Measurements from ENCODE around the gene DLX5.
A peak's percentile ranks its signal among the peaks of the same experiment; 100 is the strongest.
"Not testable (repeated sequence)": the region's sequence is repeated elsewhere in the genome, so short reads cannot be mapped to it uniquely, and the experiment has no call there.

DLX5 gene

DNA sequence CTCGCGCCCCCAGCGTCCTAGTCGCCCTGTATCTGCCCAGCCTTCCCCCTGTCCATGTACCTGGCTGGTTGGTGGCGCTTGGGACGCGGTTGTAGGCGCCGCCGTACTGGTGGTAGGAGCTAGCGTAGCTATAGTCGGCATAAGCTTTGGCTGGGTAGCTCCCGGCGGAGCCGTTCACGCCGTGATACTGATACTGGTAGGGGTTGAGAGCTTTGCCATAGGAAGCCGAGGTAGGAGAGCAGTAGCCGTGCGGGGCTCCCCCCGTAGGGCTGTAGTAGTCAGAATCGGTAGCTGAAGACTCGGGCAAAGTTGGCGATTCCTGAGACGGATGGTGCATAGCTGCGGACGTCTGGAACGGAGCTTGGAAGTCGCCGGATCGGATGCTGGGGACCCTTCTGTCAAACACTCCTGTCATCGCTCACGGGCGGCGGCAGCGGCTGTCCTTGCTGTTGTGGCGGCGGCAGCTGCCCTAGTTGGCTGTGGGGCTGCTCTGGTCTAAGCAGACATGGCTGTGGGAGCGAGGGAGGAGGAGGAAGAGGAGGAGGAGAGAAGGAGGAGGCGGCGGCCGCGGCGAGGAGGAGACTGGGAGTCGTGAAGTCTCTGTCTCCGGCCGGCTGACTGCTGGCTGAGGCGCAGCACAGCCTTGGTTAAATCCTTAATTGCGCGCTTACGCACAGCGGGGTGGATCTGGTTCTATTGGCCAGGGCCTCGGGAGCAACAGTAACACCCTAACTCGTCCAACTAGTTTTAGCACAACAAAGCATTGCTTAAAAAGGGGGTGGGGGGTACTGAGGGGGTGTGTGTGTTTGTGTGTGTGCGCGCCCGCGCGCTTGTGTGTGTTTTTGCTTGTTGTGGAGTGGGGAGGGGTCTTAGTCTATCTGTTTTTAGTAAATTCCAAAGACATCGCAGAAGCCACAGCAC is at the start of gene DLX5:
TSS of gene DLX5 (minus strand) at position 623 of the 921 bp plus-strand sequence. CDS start at position 415, 208 bp downstream.
- DNase-seq (ENCODE audit: low read depth): no peak

DNA sequence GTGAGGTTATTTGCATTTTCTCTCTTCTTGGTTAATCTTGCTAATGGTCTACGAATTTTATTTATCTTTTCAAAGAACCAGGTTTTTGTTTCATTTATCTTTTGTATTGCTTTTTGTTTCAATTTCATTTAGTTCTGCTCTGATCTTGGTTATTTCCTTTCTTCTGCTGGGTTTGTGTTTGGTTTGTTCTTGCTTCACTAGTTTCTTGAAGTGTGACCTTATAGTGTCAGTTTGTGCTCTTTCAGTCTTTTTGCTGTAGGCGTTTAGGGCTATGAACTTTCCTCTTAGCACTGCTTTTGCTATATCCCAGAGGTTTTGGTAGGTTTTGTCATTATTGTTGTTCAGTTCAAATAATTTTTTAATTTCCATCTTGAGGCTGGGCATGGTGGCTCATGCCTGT is 47.4 kb upstream of the DLX5 start:
- DNase-seq (ENCODE audit: low read depth): not testable (repeated sequence)

DNA sequence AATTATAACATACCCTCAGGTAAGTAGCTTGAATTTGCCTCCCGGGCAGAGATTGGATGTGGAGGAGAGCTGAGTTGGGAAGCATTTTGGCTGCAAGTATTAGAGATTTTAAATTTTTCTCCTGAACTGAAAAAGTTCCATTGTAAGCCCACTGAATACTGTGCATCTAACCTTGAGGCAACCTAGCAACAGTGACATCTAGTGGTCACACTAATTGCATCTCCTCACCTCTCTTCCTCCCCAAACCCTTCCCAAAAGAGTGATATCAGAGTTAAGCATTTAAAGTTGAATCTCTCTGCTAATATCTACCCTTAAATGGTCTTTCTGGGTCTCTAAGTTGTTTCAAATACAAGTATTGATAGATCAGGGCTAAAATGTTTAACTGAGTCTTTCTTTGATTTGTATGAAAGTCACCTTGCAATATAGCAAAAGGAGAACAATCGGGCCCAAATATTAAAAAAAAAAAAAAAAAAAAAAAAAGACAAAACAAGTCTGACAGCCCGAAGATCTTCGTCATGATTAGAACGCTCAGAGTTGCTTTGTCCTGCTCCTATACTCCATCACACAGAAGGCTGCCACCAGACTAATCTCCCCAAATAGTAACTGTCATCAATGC is 40.4 kb upstream of the DLX5 start:
- peak; percentile 52 for DNase-seq (ENCODE audit: low read depth)

DNA sequence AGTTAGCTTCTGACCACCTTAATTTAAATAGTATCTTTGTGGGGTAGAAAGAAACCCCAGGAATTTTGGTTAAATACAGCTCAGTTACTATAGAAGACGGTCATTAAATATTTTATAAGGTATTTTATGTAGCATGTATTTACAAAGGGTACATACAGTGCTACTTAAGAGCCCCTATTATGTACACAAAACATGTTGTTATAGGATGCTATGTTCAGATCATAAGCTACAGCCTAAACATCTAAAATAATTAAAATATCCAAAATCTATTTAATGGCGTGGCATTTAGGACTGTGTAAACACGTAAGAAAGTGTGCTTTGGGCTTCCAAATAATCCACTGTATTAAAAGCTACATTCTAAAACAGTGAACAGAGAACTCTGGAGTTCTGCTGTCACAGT is 39.4 kb upstream of the DLX5 start:
- DNase-seq (ENCODE audit: low read depth): no peak

DNA sequence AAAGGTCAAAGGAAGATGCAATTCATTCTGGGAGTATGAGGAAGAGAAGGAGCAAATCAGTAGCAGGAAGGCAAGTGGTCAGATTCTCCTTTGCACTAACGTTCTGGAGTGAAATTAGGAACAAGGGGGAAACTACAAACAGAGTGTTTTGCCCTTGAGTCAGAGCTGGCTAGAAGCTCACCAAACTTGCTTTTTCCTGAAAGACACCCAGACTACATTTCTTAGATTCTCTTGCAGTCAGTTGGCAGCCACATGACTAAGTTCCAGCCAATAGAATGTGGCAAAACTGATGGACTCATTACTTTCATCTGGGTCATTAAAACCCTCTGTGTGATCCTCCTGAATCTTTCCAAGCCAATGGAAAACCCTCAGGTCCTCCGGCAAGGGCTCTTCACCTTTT is 18.6 kb upstream of the DLX5 start:
- no peak for DNase-seq (ENCODE audit: low read depth)

DNA sequence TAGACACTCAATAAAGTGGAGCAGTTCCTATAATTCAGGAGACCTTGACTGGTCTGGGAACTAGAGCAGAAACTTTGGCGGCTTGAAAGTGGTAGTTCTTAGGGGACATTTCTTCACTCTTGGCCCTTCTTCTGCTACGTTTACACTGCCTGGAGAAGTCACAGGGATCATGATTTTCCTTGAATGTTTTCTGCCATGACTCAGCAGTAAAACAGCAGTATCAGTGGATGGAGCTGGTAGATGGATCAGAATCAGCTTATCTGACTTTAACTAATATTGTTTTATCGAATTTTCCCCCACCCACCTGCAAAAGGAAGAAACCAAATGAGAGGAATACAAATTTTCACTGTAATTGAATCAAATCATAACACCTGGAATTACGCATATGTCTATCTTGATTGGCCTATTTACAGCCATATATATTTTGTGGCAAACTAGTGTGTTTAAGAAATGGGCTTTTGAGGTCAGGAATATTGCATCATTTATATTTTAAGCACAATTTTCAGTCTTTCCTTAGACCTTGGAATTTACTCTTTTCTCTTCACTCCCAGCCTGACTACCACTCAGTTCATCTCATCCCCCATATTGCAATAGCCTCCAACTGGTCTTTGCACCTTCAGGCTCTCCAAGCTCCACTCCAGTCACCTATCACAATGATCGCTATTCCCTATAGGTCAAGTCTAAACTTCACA is 14.9 kb upstream of the DLX5 start:
- no peak for DNase-seq (ENCODE audit: low read depth)

DNA sequence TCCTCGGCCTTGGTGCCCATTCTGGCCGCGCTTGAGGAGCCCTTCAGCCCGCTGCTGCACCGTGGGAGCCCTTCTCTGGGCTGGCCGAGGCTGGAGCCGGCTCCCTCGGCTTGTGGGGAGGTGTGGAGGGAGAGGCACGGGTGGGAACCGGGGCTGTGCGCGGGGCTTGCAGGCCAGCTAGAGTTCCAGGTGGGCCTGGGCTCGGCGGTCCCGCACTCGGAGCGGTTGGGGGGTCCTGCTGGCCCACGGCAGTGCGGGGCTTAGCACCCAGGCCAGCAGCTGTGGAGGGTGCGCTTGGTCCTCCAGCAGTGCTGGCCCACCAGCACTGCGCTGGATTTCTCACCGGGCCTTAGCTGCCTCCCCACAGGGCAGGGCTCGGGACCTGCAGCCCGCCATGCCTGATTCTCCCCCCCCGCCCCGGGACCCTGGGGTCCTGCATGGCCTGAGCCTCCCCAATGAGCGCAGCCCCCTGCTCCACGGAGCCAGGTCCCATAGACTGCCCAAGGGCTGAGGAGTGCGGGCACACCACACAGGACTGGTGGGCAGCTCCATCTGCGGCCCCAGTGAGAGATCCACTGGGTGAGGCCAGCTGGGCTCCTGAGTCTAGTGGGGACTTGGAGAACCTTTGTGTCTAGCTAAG is 9.7 kb upstream of the DLX5 start:
- DNase-seq (ENCODE audit: low read depth): not testable (repeated sequence)

DNA sequence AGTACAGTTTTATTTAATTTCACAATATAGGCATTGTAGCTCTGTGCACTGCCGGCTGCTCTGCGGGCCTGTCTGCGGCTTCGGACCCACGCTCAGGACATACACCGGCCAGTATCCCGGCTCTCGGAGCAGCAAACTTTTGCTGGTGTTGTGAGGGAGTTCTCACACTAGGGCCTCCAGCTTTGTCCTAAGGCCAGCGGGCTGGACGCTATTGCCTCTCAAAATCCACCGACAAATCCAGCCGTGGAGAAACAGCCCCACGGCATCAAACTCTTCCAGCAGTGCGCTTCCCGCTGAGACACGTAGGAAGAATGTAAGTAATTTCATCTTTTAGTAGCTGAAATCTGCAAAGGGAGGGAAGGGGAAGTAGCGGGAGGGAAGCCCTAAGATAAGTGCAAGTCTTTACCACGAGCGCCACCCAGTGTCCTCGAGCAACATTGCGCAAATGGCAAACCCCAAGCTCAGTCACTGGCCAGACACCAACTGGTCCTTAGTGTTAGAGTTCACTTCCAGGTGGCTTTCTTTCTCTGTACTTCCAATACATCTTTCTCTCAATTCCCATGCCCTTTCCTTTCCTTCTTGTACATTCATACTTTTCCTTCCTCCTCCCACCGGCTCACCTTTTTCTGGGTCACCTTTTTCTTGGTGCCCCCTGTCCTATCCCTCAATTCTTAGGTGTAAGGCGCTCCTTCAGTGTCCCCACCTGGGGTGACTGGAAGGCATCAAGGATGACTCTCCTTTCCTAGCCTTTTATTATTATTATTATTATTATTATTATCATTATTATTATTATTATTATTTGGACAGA is 3.0 kb upstream of the DLX5 start:
- DNase-seq (ENCODE audit: low read depth): peak; percentile 83

DNA sequence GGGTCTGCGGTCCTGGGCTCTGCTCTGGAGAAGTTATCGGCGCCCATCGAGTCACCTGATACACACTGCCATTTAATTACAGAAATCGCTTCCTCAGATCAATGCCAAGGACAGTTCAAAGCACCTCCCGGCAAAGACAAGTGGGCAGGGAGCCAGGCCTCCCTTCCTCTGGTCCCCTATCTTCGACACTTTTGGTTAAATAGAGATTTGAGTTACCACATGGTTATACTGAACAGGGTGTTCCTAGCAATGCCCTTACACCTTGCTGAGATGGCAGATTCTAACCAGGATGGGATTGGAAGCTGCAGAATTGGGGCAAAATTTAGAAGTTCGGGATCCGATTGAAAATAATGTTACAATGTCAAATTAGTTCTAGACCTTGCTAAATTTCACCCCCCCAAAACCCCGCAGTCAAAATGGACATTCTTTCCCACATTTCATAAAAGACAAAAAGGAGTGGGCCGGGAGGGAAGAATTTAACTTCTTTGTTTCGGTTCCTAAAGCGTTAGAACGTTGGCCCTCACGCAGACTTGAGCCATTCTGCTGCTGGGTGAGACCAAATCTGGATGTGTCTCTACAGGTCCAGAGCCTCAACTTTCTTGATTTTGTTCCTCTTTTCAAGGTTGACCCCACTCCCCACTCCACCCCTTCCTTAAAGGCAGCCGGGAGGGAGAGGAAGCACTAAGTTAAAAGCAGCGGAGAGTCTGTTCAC is 2.2 kb upstream of the DLX5 start:
- no peak for DNase-seq (ENCODE audit: low read depth)

DNA sequence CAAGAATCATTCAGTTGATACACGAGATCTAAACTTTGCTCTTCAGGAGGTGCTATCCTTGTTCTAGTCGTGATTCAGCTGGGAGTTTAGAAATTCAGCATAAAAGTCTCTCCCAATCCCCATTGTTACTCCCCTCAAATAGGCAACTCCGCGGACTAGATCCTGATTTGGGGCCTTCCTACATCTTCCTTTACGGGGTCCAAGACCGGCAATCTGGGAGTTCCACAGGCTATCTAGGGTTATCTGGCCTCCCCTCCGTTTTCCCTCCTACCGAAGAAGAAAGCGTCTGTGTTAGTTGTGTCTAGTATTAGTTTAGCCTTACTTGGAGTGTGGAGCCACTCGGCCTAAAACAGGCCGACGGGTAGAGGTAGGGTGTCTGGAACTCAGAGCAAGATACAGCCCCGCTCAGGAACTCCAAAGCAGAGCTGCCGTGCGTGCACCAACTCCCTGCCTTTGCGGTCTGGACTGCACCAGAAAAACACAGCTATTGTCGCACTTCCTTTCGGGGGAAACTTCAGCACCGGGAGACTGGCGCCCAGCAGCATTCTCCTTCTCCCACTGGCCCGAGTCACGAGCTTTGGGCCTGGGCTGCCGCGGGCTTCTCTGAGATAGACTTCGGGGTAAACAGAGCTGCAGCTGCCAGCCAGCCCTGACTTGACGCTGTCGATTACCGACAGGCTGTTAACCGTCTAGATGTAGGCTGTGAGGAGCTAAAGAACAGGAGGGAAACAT is 1.5 kb upstream of the DLX5 start:
- DNase-seq (ENCODE audit: low read depth): no peak

DNA sequence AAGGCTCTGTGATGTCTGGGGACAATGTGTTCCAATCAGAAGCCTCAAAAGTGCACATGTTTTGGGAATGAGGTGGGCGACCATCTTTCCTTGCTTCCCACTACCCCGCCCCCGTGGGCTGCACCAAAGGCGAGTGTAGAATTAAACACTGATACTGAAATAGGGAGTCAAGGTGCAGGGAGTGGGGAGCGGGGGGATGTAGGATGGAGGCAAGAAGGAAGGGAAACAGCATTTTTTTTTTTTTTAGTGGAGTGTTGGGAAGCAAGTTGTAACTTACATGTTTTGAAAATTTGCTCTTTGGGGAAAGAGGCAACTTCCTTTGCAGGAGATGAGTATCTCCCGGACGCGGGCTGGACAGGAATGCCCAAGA is 484 bp upstream of the DLX5 start:
- DNase-seq (ENCODE audit: low read depth): no peak

DNA sequence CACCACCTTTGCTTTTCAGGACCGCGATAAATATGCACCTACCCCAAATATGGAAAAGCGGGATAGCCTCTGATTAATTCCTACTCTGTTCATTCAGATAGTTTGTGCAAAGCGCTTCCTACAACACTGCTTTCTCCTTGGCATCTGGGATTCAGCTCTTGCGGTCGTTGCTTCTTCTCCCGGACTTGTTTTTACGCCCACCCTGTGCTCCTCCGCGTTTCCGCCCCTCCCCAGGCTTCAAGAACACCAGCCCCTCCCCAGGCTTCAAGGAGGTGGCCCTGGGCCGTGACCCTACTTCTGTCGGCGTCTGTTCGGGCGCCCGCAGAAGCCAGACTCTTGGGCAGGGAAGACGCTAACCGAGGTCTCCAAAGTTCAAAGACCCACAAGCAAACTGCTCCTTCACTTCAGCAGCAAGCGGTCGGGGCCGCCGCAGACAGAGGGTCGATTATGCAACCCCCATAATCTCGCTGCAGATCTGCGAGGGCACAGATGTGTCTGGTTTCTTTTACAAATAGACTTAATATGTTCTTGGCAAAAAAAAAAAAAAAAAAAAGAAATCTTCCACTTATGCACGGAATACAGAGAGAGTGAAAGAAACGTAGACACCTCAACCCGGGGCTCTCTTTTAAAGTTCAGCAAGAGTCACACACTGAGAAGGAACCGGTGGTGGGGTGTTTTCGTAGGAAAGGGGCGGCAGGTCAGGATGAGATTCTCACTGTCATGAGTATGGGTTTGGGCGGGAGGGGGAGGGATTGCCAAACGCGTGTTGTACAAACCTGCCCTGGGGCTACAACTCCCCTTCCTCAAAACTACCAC is 1.9 kb downstream of the DLX5 start:
- DNase-seq (ENCODE audit: low read depth): no peak

DNA sequence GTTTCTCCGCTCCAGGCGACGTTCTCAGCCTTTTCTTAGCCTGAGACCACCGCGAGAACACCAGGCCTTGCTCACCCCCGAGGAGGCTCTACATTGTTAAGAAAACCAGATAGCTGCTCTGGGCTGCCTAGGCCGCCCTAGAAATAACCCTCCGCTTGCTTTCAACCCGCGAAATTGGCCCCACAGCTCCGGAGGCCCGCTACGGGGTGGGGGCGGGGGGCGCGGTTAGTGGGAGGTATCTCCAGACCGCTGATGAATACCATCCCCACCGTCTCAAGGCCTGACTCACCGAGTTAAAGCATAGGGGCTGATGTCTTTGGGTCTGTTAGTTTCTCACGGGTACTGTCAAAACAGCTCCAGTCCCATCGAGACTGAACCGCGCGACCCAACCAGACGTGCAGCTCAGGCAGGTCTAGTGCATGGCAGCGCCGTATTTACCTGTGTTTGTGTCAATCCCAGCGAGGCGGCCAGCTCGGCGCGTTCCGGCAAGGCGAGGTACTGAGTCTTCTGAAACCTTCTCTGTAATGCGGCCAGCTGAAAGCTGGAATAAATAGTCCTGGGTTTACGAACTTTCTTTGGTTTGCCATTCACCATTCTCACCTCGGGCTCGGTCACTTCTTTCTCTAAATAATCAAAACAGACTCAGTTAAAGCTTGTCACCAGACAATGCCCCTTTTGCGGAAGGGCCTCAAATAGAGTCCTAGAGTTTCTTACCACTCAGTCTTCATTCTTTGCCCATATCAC is 2.7 kb downstream of the DLX5 start:
- no peak for DNase-seq (ENCODE audit: low read depth)

DNA sequence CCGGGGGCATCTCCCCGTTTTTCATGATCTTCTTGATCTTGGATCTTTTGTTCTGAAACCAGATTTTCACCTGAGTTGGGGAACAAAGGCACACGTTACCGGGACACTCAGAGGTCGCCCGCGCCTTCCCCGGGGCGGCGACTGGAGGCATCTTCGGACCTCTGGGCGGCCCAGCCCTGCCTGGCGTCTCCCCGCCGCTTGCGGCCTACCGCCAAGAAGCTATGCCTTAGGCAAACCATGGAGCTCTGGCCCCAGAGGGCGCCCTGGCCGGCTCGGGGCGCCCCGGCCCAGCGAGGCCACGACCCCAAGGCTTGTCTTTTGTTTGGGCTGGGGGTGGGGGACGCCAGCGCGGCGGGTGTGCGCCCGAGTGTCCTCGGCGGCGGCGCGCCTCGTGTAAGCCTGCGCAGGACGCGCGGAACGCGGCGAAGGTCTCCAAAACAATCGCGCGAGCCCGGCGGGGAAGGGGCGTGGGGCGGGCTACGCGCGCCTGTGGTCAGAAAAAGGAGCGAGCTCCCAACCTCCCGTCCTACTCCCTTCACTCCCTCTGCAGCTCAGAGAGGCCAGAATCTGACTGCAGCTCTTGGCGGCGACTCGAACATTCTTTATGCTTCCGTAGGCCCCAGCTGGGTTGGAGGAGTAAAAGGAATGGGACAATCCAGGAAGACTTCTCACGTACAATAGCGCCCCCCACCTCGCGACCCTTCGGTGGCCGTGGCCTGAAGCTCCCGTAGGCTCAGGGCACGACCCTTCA is 3.5 kb downstream of the DLX5 start:
- DNase-seq (ENCODE audit: low read depth): no peak

DNA sequence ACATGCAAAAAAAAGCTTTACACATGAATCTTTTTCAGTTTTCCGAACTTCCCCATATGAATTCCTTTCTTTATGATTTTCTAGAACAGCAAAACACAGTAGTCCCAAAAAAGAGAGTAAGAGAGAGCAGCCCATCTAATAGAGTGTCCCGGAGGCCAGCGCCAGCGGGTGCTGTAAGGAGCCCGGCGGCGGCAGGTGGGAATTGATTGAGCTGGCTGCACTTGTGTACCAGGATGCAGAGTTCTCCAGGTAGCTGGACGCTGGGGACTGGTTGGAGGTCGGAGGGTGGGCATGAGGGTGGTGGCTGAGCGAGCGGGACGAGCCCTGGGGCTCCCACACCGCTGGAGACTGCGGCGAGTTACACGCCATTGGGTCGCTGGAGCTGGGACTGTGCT is 4.0 kb downstream of the DLX5 start:
- DNase-seq (ENCODE audit: low read depth): no peak

DNA sequence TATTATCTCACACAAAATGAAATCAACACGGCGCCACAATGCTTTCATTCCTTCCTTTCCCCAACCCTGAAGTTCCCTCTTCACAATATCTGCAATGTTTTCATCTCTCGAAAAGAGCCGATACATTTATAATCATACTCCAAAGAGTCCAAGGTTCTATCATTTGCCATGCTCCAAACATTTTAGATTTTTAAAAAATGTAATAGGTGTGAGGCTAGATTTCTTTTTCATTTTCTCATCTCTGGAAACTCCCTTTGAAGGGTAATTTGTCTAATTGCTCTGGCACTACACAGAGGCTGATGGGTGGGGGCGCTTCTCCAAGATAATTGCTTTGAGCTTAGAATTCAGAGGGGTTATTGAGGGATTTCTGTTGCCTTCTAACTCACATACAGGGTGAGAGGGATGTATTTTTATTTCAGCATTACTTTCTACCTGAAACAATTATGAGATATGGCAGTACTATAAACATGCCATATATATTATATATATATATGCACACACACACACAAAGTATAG is 4.9 kb downstream of the DLX5 start:
- DNase-seq (ENCODE audit: low read depth): no peak

DNA sequence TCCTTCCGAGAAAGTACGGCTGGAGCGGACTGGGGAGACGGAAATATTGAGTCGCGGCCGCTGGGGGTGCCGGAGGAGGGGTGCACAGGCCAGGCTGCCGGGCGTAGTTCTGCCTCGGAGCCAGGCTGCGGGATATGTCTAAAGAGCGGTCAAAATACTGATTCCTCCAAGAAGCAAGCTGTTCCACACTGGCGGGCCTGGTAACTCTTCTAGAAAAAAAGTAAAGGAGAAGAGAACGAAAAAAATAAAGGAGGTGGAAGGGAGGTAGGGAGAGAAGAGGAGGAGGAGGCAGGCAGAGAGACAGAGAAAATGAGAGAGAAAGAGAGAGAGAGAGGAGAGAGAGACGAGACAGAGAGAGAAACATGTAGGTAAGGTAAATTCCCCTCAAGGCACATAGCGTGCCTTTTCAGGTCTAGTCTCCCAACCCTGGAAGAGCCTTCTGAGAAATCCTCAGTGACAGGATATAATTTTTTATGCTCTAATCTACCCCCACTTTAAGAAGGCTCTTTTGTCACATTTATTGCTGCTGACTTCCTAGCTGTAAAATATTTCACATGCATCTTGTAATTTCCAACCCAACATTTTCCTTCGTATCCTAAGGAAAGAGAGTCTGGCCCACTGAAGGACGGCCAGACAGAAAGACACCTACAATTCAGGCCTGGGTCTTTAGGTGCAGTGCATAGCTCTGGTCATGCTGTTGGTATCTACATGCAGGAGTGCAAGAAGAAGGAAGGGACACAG is 5.7 kb downstream of the DLX5 start:
- no peak for DNase-seq (ENCODE audit: low read depth)
